Keratinocyte (primary cell): ENCODE results near the gene KLF14. TPM values are rescaled to one million over a fixed set of nuclear protein-coding genes. Genes with fewer than 3 reads are reported as not detected.
"Not testable (repeated sequence)": the region's sequence is repeated elsewhere in the genome, so short reads cannot be mapped to it uniquely, and the experiment has no call there.

ENCODE experiments used
- DNase-seq: peaks from one replicate; pipeline ENCODE4 v3.0.0-alpha.2; 2011; ENCODE audit warnings: low read depth, missing footprints, low spot score
- FAIRE-seq: peaks from 2 replicates; lab custom pipeline; 2011; peaks lifted over from hg19 to GRCh38; lab: Jason Lieb, UNC
- H2AFZ ChIP-seq: 2 replicates; pipeline ENCODE4 v1.6.0; 2012; ENCODE audit warnings: low read length, control low read depth, inconsistent platforms; ENCODE audit not compliant: control insufficient read depth
- H3K27ac ChIP-seq: 2 replicates; pipeline ENCODE4 v1.5.1; 2011; ENCODE audit warnings: low read length; ENCODE audit not compliant: control insufficient read depth, insufficient read depth
- H3K27me3 ChIP-seq: 3 replicates; pipeline ENCODE4 v1.6.0; 2011; ENCODE audit warnings: low read length; ENCODE audit not compliant: control insufficient read depth, insufficient read depth; ENCODE audit errors: extremely low read depth
- H3K36me3 ChIP-seq, 2 experiments: 2 replicates in 1 of 2; 3 replicates in 1 of 2; pipeline ENCODE4 v1.5.1; 2011; ENCODE audit warnings: low read length in 2 of 2, mild to moderate bottlenecking in 1 of 2; ENCODE audit not compliant: control insufficient read depth in 2 of 2, insufficient read depth in 2 of 2; ENCODE audit errors: extremely low read depth in 1 of 2
- H3K4me1 ChIP-seq: 3 replicates; pipeline ENCODE4 v1.5.1; 2011; ENCODE audit warnings: low read length; ENCODE audit not compliant: control insufficient read depth, insufficient read depth; ENCODE audit errors: extremely low read depth
- H3K4me2 ChIP-seq: 3 replicates; pipeline ENCODE4 v1.6.0; 2011; ENCODE audit warnings: low read depth, low read length; ENCODE audit not compliant: control insufficient read depth, insufficient read depth; ENCODE audit errors: extremely low read depth
- H3K4me3 ChIP-seq, 3 experiments: fragments of 200-600 bp in 1 of 3; sonication (generic) in 1 of 3; 2 replicates in 2 of 3; 3 replicates in 1 of 3; pipeline ENCODE4 v1.5.1; 2011 to 2016; ENCODE audit warnings: low read length in 3 of 3, mild to moderate bottlenecking in 3 of 3, control low read depth in 2 of 3, inconsistent platforms in 1 of 3, low read depth in 1 of 3, mixed read lengths in 1 of 3, mixed run types in 1 of 3, moderate library complexity in 1 of 3; ENCODE audit not compliant: control insufficient read depth in 2 of 3, insufficient read depth in 2 of 3; ENCODE audit errors: extremely low read depth in 1 of 3
- H3K79me2 ChIP-seq: 2 replicates; pipeline ENCODE4 v1.6.0; 2012; ENCODE audit warnings: low read length; ENCODE audit not compliant: control insufficient read depth, insufficient read depth
- H3K9ac ChIP-seq: 3 replicates; pipeline ENCODE4 v1.6.0; 2011; ENCODE audit warnings: low read length; ENCODE audit not compliant: control insufficient read depth, insufficient read depth; ENCODE audit errors: extremely low read depth
- H3K9me1 ChIP-seq: 3 replicates; pipeline ENCODE4 v1.6.0; 2011; ENCODE audit warnings: low read length; ENCODE audit not compliant: control insufficient read depth, insufficient read depth; ENCODE audit errors: extremely low read depth
- H3K9me3 ChIP-seq: 2 replicates; pipeline ENCODE4 v1.5.1; 2012; ENCODE audit warnings: low read depth, low read length; ENCODE audit not compliant: control insufficient read depth
- H4K20me1 ChIP-seq: 3 replicates; pipeline ENCODE4 v1.6.0; 2011; ENCODE audit warnings: low read length; ENCODE audit not compliant: control insufficient read depth, insufficient read depth; ENCODE audit errors: extremely low read depth
- CTCF ChIP-seq, 3 experiments: IDR thresholded peaks in 1 of 3; conservative IDR thresholded peaks in 1 of 3; optimal IDR thresholded peaks in 1 of 3; 2 replicates in 2 of 3; 3 replicates in 1 of 3; pipeline versions ENCODE3 to v1.5.1; 2011; ENCODE audit warnings: low read length in 3 of 3, mild to moderate bottlenecking in 3 of 3, moderate library complexity in 2 of 3, control low read depth in 1 of 3, inconsistent platforms in 1 of 3; ENCODE audit not compliant: insufficient read depth in 2 of 3; ENCODE audit errors: extremely low read depth in 1 of 3
- EZH2 ChIP-seq: IDR thresholded peaks from one replicate; pipeline ENCODE4 v1.6.1; 2012; ENCODE audit warnings: inconsistent platforms, mild to moderate bottlenecking, low read length, moderate library complexity
- dilution Hi-C: fragments of 300-500 bp; cut with MboI; formaldehyde crosslinking; loops from one replicate; pipeline ENCODE4 v1.7.0; 2020; ENCODE audit warnings: low sequenced_read_pairs; ENCODE audit not compliant: extremely low pct_ligation_motif_present
- polyA plus RNA-seq, 5 experiments: library from polyadenylated mRNA; depleted of rRNA in 3 of 5; stranded (reverse) in 3 of 5; stranded (forward) in 1 of 5; unstranded in 1 of 5; fragments of >200 nt; gene quantifications; 1 replicate in 1 of 5; 2 replicates in 3 of 5; 3 replicates in 1 of 5; pipeline versions ENCODE4 v1.2.1 to v1.2.3, GENCODE V29; 2011 to 2012; ENCODE audit warnings: missing spikeins in 2 of 5, low read depth in 1 of 5, low replicate concordance in 1 of 5

KLF14 gene
- polyA plus RNA-seq, 1 donor (not counting 4 experiments of a cell fraction or from before 2014, with no cell fraction given), result 0.03 TPM

- H3K4me3 ChIP-seq, result no peak overlapping the region
- no peak for TF ChIP-seq CTCF (optimal IDR thresholded peaks at IDR 0.05 in 1 of 3, IDR thresholded peaks at IDR 0.05 in 1 of 3, conservative IDR thresholded peaks at IDR 0.05 in 1 of 3; ENCODE audit: extremely low read depth in 1 of 3, insufficient read depth in 2 of 3, low read length in 3 of 3)
- no peak for TF ChIP-seq EZH2
- DNase-seq (no peak), FAIRE-seq (no peak)
- H3K9ac ChIP-seq, result no peak overlapping the region
- H3K4me1 ChIP-seq, result no peaks in the 10 kb centered on the region
- H3K9me1 ChIP-seq, result no peaks in the 10 kb centered on the region
- no peaks in the 10 kb centered on the region for H3K79me2 ChIP-seq
- H3K36me3 ChIP-seq, result no peaks in the 10 kb centered on the region
- no peaks in the 10 kb centered on the region for H4K20me1 ChIP-seq
- H3K4me2 ChIP-seq, result no peak overlapping the region
- H2AFZ ChIP-seq, result no peak overlapping the region
- dilution Hi-C loops, result no loop called here
- no peaks in the 10 kb centered on the region for H3K9me3 ChIP-seq
- no peak overlapping the region for H3K27ac ChIP-seq
- peaks cover 2% of the 10 kb centered on the region for H3K27me3 ChIP-seq
Observed at GRCh38 chr7:130697820-130698219, 36.2 kb downstream of the KLF14 start.

- Histone ChIP-seq H3K27me3 (no peaks in the 10 kb centered on the region), H3K9me1 (no peaks in the 10 kb centered on the region), H3K9me3 (no peaks in the 10 kb centered on the region), H3K4me2 (no peak overlapping the region), H2AFZ (no peak overlapping the region), H3K4me1 (no peaks in the 10 kb centered on the region), H4K20me1 (no peaks in the 10 kb centered on the region), H3K9ac (no peak overlapping the region), H3K27ac (no peak overlapping the region), H3K79me2 (no peaks in the 10 kb centered on the region), H3K4me3 (no peak overlapping the region), H3K36me3 (no peaks in the 10 kb centered on the region)
- no peak for DNase-seq
- dilution Hi-C loops, result no loop called here
- no peak for TF ChIP-seq EZH2
- peak; percentile 20 to 60 (median 53) for TF ChIP-seq CTCF (optimal IDR thresholded peaks at IDR 0.05 in 1 of 3, IDR thresholded peaks at IDR 0.05 in 1 of 3, conservative IDR thresholded peaks at IDR 0.05 in 1 of 3; ENCODE audit: extremely low read depth in 1 of 3, insufficient read depth in 2 of 3, low read length in 3 of 3)
- no peak for FAIRE-seq
Observed at GRCh38 chr7:130695840-130696239, 38.2 kb downstream of the KLF14 start.

- H3K4me1 ChIP-seq, H3K9me3 ChIP-seq, H3K9me1 ChIP-seq, H4K20me1 ChIP-seq, FAIRE-seq, H2AFZ ChIP-seq, H3K9ac ChIP-seq, DNase-seq, H3K36me3 ChIP-seq, H3K4me2 ChIP-seq, H3K27ac ChIP-seq, H3K27me3 ChIP-seq, H3K4me3 ChIP-seq, dilution Hi-C loops, H3K79me2 ChIP-seq: not testable (repeated sequence)
Observed at GRCh38 chr7:130692396-130692795, 41.6 kb downstream of the KLF14 start.
